Endothelial cell of umbilical vein (primary cell): ENCODE results near the gene RTEL1. TPM values are rescaled to one million over a fixed set of nuclear protein-coding genes. Genes with fewer than 3 reads are reported as not detected.

ENCODE experiments used
- BruUV-seq: library from RNA; stranded (reverse); fragments of 400-500 nt; replicated peaks from 2 replicates; lab custom pipeline; 2021; lab: Mats Ljungman, UMichigan
- CTCF ChIA-PET: fragments of 300-600, 350-600 bp; sonication (Branson Sonifier 250); formaldehyde crosslinking; loops from one replicate; lab custom pipeline; 2021; ENCODE audit warnings: antibody characterized with exemption, inconsistent platforms; lab: Charles Lee
- POLR2A ChIA-PET: fragments of 300-600, 350-600 bp; sonication (Branson Sonifier 250); formaldehyde crosslinking; loops from one replicate; lab custom pipeline; 2021; ENCODE audit warnings: antibody characterized with exemption, inconsistent platforms; lab: Charles Lee
- DNase-seq: peaks from one replicate; pipeline ENCODE4 v3.0.0-alpha.2; 2011; ENCODE audit warnings: low read depth, low spot score
- FAIRE-seq: peaks from 2 replicates; lab custom pipeline; 2011; peaks lifted over from hg19 to GRCh38; lab: Jason Lieb, UNC
- H2AFZ ChIP-seq: 2 replicates; pipeline ENCODE4 v1.6.0; 2012; ENCODE audit warnings: low read depth, low read length, control low read depth, inconsistent platforms
- H3K27ac ChIP-seq: 2 replicates; pipeline ENCODE4 v1.5.1; 2011; ENCODE audit warnings: low read depth, mild to moderate bottlenecking, control low read depth, low read length, moderate library complexity; ENCODE audit not compliant: insufficient read depth
- H3K27me3 ChIP-seq, 2 experiments: 2 replicates each; pipeline versions ENCODE4 v1.6.0 to v1.6.1; 2011; ENCODE audit warnings: low read length in 2 of 2, mixed read lengths in 1 of 2; ENCODE audit not compliant: control insufficient read depth in 2 of 2, insufficient read depth in 2 of 2
- H3K36me3 ChIP-seq, 2 experiments: 2 replicates in 1 of 2; 3 replicates in 1 of 2; pipeline ENCODE4 v1.5.1; 2011; ENCODE audit warnings: low read length in 2 of 2, mild to moderate bottlenecking in 1 of 2, moderate library complexity in 1 of 2; ENCODE audit not compliant: control insufficient read depth in 2 of 2, insufficient read depth in 2 of 2; ENCODE audit errors: extremely low read depth in 1 of 2
- H3K4me1 ChIP-seq: 3 replicates; pipeline ENCODE4 v1.5.1; 2011; ENCODE audit warnings: mild to moderate bottlenecking, low read length; ENCODE audit not compliant: control insufficient read depth, insufficient read depth; ENCODE audit errors: extremely low read depth
- H3K4me2 ChIP-seq: 2 replicates; pipeline ENCODE4 v1.6.1; 2011; ENCODE audit warnings: low read length, control low read depth, mixed read lengths; ENCODE audit not compliant: insufficient read depth
- H3K4me3 ChIP-seq, 3 experiments: fragments of 200-600 bp in 1 of 3; sonication (generic), shearing (Covaris generic) in 1 of 3; replicated peaks in 1 of 3; 2 replicates each; pipeline ENCODE4 v1.5.1; 2011 to 2016; ENCODE audit warnings: control low read depth in 3 of 3, low read length in 3 of 3, mild to moderate bottlenecking in 2 of 3, inconsistent platforms in 1 of 3, low read depth in 1 of 3, moderate library complexity in 1 of 3; ENCODE audit not compliant: insufficient read depth in 1 of 3
- H3K79me2 ChIP-seq: 2 replicates; pipeline ENCODE4 v1.6.0; 2012; ENCODE audit warnings: low read length, inconsistent platforms; ENCODE audit not compliant: control insufficient read depth, insufficient read depth
- H3K9ac ChIP-seq: replicated peaks from 2 replicates; pipeline ENCODE3; 2011; ENCODE audit warnings: low read length, control low read depth; ENCODE audit not compliant: insufficient read depth; ENCODE audit errors: extremely low read depth
- H3K9me1 ChIP-seq: replicated peaks from 3 replicates; pipeline ENCODE4 v1.6.0; 2011; ENCODE audit warnings: mild to moderate bottlenecking, low read length; ENCODE audit not compliant: control insufficient read depth, insufficient read depth; ENCODE audit errors: extremely low read depth
- H3K9me3 ChIP-seq: replicated peaks from 2 replicates; pipeline ENCODE4 v1.5.1; 2012; ENCODE audit warnings: low read length, inconsistent platforms; ENCODE audit not compliant: control insufficient read depth, insufficient read depth
- H4K20me1 ChIP-seq: replicated peaks from 2 replicates; pipeline ENCODE3; 2011; ENCODE audit warnings: mild to moderate bottlenecking, low read length; ENCODE audit not compliant: control insufficient read depth, insufficient read depth; ENCODE audit errors: extremely low read depth
- CTCF ChIP-seq, 2 donors: IDR thresholded peaks; 1 replicate in 1 of 2; 2 replicates in 1 of 2; pipeline ENCODE4 v1.5.1; 2011; ENCODE audit warnings: low read length in 2 of 2, mild to moderate bottlenecking in 2 of 2, moderate library complexity in 2 of 2, control low read depth in 1 of 2, inconsistent platforms in 1 of 2, low read depth in 1 of 2; ENCODE audit not compliant: insufficient read depth in 1 of 2; ENCODE audit errors: extremely low read depth in 1 of 2
- EZH2 ChIP-seq: IDR thresholded peaks from 2 replicates; pipeline ENCODE4 v1.6.1; 2012; ENCODE audit warnings: borderline replicate concordance, low read depth, mild to moderate bottlenecking, moderate library complexity, low read length, inconsistent platforms; ENCODE audit not compliant: severe bottlenecking
- FOS ChIP-seq: IDR thresholded peaks from 2 replicates; pipeline ENCODE4 v1.6.1; 2011; ENCODE audit warnings: mild to moderate bottlenecking, low read length, moderate library complexity, borderline replicate concordance; ENCODE audit not compliant: insufficient read depth
- GATA2 ChIP-seq: IDR thresholded peaks from 2 replicates; pipeline ENCODE4 v1.7.0; 2011; ENCODE audit warnings: low read depth, mild to moderate bottlenecking, moderate library complexity, mixed read lengths, low read length; ENCODE audit not compliant: insufficient read length, insufficient read depth
- JUN ChIP-seq: IDR thresholded peaks from 2 replicates; pipeline ENCODE4 v1.6.1; 2011; ENCODE audit warnings: borderline replicate concordance, low read depth; ENCODE audit not compliant: insufficient read length, insufficient read depth
- MYC ChIP-seq: IDR thresholded peaks from one replicate; pipeline ENCODE4 v1.6.1; 2011; ENCODE audit warnings: mild to moderate bottlenecking, low read depth, low read length
- POLR2A ChIP-seq: IDR thresholded peaks from 2 replicates; pipeline ENCODE4 v1.6.1; 2012; ENCODE audit warnings: low read depth, mild to moderate bottlenecking, control low read depth, low read length
- POLR2AphosphoS5 ChIP-seq: IDR thresholded peaks from 2 replicates; pipeline ENCODE4 v1.6.1; 2012; ENCODE audit warnings: low read depth, mild to moderate bottlenecking, control low read depth, low read length, moderate library complexity; ENCODE audit not compliant: insufficient read depth
- dilution Hi-C: fragments of 300-500 bp; cut with MboI; formaldehyde crosslinking; loops from one replicate; pipeline ENCODE4 v1.15.0; 2019; ENCODE audit warnings: low sequenced_read_pairs; ENCODE audit not compliant: extremely low pct_ligation_motif_present
- intact Hi-C: fragments of 100-400 bp; cut with micrococcal nuclease; formaldehyde crosslinking; loops from one replicate; pipeline ENCODE4 v1.10.0; 2022
- polyA plus RNA-seq, 4 experiments: library from polyadenylated mRNA; depleted of rRNA in 3 of 4; stranded (reverse) in 3 of 4; unstranded in 1 of 4; fragments of >200 nt; gene quantifications; 2 replicates each; pipeline versions ENCODE4 v1.2.1 to v1.2.3, GENCODE V29; 2011 to 2012; ENCODE audit warnings: missing spikeins in 1 of 4
- total RNA-seq: library from RNA; stranded (reverse); gene quantifications from 2 replicates; pipeline ENCODE4 v1.2.3, GENCODE V29; 2021
- TF ChIP-seq, protein P1 (sequence below): IDR thresholded peaks from 2 replicates; pipeline ENCODE4 v1.6.1; 2011; ENCODE audit not compliant: insufficient read depth, insufficient read length

RTEL1 gene
- total and polyA plus RNA-seq, 2 donors (not counting 3 experiments of a cell fraction or from before 2014, with no cell fraction given) = 17.0 to 44.9 TPM

- dilution Hi-C loops (no loop called here), intact Hi-C loops (loop anchor here (5.0 kb wide), 1 partner anchor 39 kb away; the partner anchor contains the start of gene TNFRSF6B)
- FAIRE-seq = no peak
- TF ChIP-seq JUN (no peak), POLR2A (no peak), CTCF (IDR thresholded peaks at IDR 0.05; ENCODE audit: extremely low read depth in 1 of 2, insufficient read depth in 1 of 2, low read depth in 1 of 2, low read length in 2 of 2) (no peak), GATA2 (no peak), MYC (no peak), EZH2 (no peak), FOS (no peak), POLR2AphosphoS5 (no peak)
- TF ChIP-seq, protein P1, sequence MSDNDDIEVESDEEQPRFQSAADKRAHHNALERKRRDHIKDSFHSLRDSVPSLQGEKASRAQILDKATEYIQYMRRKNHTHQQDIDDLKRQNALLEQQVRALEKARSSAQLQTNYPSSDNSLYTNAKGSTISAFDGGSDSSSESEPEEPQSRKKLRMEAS = no peak
- Histone ChIP-seq H3K27ac (no peak within 1 kb of the TSS), H3K9me1 (no peaks in the 10 kb centered on the region), H3K4me3 (no peak within 1 kb of the TSS), H2AFZ (no peak within 1 kb of the TSS), H3K9ac (no peak within 1 kb of the TSS), H4K20me1 (no peaks in the 10 kb centered on the region), H3K4me1 (peaks cover 3% of the 10 kb centered on the region), H3K9me3 (no peaks in the 10 kb centered on the region), H3K36me3 (peaks cover 0 to 22% of the 10 kb centered on the region in 2 experiments), H3K79me2 (peaks cover 8% of the 10 kb centered on the region), H3K4me2 (no peak within 1 kb of the TSS), H3K27me3 (no peaks in the 10 kb centered on the region)
- no peak for DNase-seq
- ChIA-PET CTCF (interaction anchor here (0.6 to 2.1 kb wide), 4 partner anchors 28 to 198 kb away, joined by 3 to 7 read pairs (median 4); partner anchors contain the start of genes ARFRP1 and ZGPAT), POLR2A (no interaction called here)
- BruUV-seq = no TSS peak
These were observed 78.0 kb downstream of the RTEL1 start, which contains the start of gene LIME1 for GRCh38 chr20:63735859-63736718. LIME1 (plus strand) TSS chr20:63736664; CDS start chr20:63737550, 886 bp downstream.
